Measurements from ENCODE around the gene PSMD10.
A peak's percentile ranks its signal among the peaks of the same experiment; 100 is the strongest.

The PSMD10 gene

DNA sequence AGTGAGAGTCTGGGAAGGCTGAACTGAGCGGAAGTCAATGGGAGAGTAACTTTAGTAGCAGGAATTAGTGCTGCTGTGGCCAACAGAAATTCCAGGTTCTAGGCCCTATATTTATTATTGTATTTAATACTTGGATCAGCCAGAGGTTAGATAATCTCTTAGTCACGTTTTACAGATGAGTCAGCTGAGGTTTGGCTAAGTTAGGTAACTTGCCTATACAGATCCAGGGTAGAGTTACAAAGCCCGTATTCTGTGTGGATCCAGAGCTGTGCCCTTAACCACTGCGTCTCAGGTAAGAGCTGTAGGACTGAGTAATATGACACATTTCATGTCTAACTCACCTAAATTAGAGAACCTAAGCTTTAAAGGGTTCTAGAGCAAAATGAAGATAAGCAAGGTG is 20.5 kb downstream of the PSMD10 start:
- DNase-seq: no peak

DNA sequence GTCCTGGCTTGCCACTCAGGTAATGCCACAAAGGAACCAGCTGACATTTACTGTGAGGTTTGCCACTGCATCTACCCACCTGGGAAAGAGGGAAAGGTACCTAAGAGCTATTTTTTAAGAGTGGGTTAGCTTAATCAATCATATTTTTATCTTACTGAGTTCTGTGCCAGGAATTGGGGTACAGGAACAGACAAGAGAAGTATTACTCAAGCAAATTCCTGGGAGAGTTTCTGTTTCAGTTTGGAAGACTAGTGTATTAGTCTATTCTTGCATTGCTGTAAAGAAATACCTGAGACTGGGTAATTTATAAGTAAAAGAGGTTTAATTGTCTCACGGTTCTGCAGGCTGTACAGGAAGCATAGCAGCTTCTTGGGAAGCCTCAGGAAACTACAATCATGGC is 23.2 kb downstream of the PSMD10 start:
- no peak for DNase-seq

DNA sequence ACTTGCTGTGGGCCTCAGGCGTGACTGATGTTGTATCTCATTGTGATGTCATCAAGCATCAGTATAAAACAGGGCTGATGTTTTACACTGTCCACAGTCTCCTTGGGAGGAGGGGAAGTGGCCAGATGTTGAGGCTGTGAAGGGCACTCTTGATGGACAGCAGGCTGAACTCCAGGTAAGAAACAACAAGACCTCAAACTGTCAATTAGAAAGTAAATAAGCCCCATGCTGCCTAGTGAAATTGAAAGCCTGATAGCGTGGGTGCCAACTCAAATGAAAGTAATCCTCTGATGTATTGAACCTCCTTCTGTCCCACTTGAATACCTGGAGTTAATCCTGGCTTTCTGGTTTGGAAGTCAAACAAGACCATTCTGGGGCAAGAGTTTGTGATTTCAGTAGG is 26.7 kb downstream of the PSMD10 start:
- no peak for DNase-seq

DNA sequence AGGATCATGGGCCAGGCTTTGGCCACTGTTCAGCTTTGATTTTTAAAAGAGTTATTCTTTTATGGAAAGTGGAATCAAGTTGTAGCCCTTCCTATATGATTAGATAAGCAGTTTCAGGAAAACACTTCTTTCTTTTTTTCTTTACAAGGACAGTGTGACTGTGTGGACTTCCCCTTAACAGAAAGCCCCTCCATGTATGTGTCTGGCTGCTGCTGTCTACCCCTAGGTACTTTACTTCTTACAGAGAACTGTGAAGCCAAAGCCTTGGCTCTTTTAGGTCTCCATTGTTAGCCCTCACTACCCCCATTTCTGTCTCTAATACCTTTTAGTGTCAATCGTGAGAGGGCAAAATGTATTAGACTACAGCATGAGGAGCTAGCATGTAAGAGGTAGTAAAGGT is 27.3 kb downstream of the PSMD10 start:
- no peak for DNase-seq

DNA sequence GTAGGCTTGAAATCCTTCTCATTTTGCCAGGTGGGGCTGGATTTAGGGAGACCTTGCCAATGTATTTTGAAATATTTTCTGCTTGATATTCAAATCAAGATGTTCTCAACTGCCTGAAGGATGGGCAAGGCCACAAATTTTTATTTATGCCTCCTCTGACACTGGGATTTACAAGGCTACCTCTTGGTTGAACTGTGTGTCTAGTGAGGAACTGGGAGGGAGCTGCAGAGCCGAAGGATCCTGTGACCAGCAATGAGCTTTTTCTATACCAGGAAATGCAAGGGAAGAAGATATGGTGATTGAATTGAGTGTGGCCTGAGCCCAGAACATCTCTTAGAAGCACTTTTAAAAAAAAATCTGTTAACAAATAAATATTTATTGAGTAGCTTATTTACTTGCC is 31.5 kb downstream of the PSMD10 start:
- no peak for DNase-seq

DNA sequence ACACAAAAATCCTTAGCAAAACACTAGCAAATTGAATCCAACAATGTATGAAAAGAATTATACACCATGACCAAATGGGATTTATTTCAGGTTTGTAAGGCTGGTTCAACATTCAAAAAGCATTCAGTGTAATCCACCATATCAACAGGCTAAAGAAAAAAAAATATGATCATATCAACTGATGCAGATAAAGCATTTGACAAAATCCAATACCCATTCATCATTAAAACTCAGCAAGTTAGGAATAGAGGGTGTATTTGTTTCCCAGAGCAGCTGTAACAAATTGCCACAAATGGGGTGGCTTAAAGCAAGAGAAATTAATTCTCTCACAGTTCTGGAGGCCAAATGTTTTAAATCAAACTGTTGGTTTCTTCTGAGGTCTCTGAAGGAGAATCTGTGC is 35.8 kb downstream of the PSMD10 start:
- no peak for DNase-seq

DNA sequence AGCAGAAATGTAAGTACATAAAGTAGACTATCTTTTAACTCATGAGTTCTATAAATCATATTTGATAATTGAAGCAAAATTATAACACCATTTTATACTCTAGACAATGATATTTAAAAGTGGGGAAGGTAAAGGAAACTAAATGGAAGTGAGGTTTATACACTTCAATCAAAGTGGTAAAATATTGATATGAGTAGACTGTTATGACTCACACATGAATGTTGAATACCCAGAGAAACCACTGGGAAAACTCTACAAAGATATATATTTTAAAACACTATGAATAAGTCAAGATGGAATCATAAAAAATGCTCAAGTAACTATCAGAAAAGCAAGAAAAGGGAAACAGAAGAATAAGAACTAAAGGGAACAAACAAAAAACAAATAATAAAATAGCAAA is 38.1 kb downstream of the PSMD10 start:
- no peak for DNase-seq

DNA sequence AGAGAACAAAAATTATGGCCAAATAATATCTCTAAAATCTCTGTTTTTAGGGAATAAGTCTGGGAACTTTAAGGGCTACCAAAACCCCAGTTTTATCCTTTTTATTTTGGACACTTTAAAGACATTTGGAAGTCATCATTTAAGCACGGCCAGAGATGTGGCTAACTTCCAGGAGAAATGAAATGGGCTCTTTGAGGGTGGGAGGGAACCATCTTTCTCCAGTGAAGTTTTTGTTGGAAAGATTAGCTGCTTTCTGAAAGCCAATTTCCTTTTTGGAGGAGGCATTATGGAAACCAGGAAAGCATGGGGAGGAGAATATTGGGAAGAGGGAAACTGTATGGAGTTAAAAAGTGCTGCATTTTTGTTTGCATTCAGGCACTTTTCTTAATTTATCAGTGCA is 41.7 kb downstream of the PSMD10 start:
- DNase-seq: no peak

DNA sequence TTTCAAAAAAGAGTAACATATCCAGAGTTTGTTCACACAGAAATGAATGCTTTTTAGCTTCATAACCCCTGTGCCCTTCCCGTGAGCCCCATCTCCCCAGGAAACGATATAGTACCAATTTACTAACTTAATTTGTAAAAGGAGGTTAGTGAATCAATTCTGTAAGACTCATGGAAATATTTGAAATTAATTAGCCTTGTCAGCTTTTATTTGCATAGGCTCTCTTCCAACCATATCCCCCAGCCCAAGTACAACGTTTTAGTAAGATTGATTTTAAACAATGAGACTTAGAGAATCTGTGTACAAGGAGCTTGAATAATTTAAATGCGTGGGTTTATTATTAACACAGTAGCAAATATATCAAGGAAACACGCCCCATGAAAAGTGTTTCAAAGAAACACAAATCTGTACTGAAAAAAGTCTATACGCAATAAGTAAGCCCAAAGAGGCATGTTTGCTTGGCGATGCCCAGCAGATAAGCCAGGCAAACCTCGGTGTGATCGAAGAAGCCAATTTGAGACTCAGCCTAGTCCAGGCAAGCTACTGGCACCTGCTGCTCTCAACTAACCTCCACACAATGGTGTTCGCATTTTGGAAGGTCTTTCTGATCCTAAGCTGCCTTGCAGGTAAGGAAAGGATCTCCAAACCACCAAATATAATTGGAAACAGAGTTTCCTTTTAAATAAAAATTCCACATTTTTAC is 46.6 kb downstream of the PSMD10 start, which contains the start of gene VSIG1:
Gene VSIG1, plus strand, starts transcription at position 512 of the 703 bp plus-strand sequence. Its CDS starts 66 bp downstream, at position 578.
- no peak for DNase-seq

DNA sequence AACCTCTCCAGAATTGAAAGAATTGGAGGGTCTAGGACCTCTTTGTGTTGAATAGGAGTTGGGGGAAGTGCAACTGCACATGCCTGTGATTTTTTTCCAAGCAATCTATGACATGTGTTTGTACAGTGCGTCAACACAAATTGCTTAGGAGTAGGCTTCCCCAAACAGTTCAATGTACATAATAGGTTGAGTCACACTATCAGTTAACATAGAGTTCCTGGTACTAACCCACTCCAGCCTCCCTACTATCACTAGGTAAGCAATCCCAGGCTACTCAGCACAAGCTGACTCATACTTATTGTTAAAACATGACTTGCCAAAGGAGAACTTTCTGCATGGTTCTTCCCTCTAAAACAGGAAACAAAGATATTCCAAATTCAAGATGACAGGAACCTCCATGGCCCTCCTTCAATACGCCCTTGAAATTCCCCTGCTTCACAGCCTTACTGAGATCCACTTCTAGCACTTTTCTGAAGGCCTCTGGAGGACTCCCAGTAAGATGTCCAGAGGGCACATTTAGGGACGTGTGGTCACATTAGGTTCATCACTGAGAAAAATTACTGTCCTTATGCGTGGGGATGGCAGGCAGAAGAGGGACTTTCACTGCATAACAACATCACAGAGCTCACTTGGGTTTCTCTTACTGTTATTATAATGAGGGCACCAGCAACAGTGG is 54.9 kb downstream of the PSMD10 start:
- peak; percentile 41 for DNase-seq

DNA sequence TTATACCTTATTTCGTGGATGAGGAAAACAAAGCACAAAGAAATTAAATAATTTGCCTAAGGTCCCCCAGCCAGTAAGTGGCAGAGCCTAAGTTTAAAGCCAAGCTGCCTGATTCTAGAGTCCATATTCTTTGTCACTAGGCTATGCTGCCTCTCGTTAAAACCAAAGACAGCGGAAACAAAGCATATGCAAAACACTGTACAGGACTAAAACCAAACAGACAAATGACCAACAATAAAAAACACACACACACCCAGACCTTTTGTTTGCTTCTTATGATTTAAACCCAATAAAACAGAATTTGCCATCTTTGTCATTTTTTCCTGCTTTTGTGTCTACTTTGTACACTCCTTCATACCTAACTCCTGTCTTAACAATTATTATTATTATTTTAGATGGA is 56.6 kb downstream of the PSMD10 start:
- no peak for DNase-seq

Data from amniotic stem cell (primary cell).